M059J (cell line): ENCODE data around the gene RSPRY1. TPM values are rescaled to one million over a fixed set of nuclear protein-coding genes. Genes with fewer than 3 reads are reported as not detected.

Experiments used
- DNase-seq: peaks from one replicate; pipeline ENCODE4 v3.0.0-alpha.2; 2012; ENCODE audit warnings: low read depth
- total RNA-seq: library from RNA; depleted of rRNA; stranded (reverse); fragments of >200 nt; shearing (Covaris generic); gene quantifications from 2 replicates; pipeline ENCODE4 v1.2.3, GENCODE V29; 2014; rRNA removed

RSPRY1 gene
- total RNA-seq: 27.8 and 34.9 TPM in 2 replicates

- DNase-seq: peak; percentile 99
Observed at GRCh38 chr16:57185945-57186871, at the start of gene RSPRY1, which contains the start of gene PSME3IP1. Gene RSPRY1 (plus strand): TSS chr16:57186329. CDS start chr16:57204659, 18,330 bp downstream. Gene PSME3IP1 (minus strand): TSS chr16:57186039. CDS start chr16:57173854, 12,185 bp downstream.

- DNase-seq: no peak
Observed at GRCh38 chr16:57137043-57137442, 49.1 kb upstream of the RSPRY1 start.

- DNase-seq: no peak
Observed at GRCh38 chr16:57137566-57138273, 48.4 kb upstream of the RSPRY1 start.

- no peak for DNase-seq
Observed at GRCh38 chr16:57138281-57138935, 47.7 kb upstream of the RSPRY1 start.

GRCh38 chr16:57140931-57141668, 45.0 kb upstream of the RSPRY1 start:
- no peak for DNase-seq

GRCh38 chr16:57141822-57142631, 44.1 kb upstream of the RSPRY1 start:
- no peak for DNase-seq

- no peak for DNase-seq
Observed at GRCh38 chr16:57143149-57143921, 42.8 kb upstream of the RSPRY1 start.

- no peak for DNase-seq
Observed at GRCh38 chr16:57144027-57144426, 42.1 kb upstream of the RSPRY1 start.

GRCh38 chr16:57145046-57146021, 40.8 kb upstream of the RSPRY1 start:
- no peak for DNase-seq

- DNase-seq: no peak
Observed at GRCh38 chr16:57146040-57146647, 40.0 kb upstream of the RSPRY1 start.

- peak; percentile 23 for DNase-seq
Observed at GRCh38 chr16:57146735-57147134, 39.4 kb upstream of the RSPRY1 start.

GRCh38 chr16:57147381-57148221, 38.5 kb upstream of the RSPRY1 start:
- no peak for DNase-seq

- DNase-seq: no peak
Observed at GRCh38 chr16:57148481-57148880, 37.6 kb upstream of the RSPRY1 start.

- DNase-seq: no peak
Observed at GRCh38 chr16:57149391-57149790, 36.7 kb upstream of the RSPRY1 start.

- DNase-seq: no peak
Observed at GRCh38 chr16:57150682-57151330, 35.3 kb upstream of the RSPRY1 start.

- DNase-seq: no peak
Observed at GRCh38 chr16:57151369-57151768, 34.8 kb upstream of the RSPRY1 start.
